Measurements from ENCODE around the gene PFDN2. TPM values are rescaled to one million over a fixed set of nuclear protein-coding genes. Genes with fewer than 3 reads are reported as not detected.

Gene PFDN2
- total RNA-seq, 1 donor from 2014 or later = 132 TPM

DNA sequence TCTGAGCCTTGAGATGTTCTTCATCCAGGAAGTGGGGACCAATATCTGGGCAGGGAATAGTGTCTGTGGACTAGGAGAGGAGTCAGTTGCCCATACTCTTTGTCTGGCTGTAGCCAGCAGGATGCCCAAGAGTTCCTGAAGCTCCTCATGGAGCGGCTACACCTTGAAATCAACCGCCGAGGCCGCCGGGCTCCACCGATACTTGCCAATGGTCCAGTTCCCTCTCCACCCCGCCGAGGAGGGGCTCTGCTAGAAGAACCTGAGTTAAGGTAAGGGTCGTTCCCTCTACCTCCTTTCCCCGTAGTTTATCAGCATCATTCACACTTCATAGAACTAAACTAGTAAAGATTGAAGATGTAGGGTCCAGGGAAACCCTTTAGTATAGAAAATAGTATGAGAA is 45.0 kb upstream of the PFDN2 start:
- Histone ChIP-seq H3K36me3 (ENCODE audit: control insufficient read depth, insufficient read depth, low read length) (peaks cover 2% of the 10 kb centered on the region), H3K27me3 (ENCODE audit: control insufficient read depth, insufficient read depth, low read length) (no peaks in the 10 kb centered on the region), H3K4me3 (ENCODE audit: low read depth, low read length) (no peak overlapping the region)
- TF ChIP-seq, protein P1, sequence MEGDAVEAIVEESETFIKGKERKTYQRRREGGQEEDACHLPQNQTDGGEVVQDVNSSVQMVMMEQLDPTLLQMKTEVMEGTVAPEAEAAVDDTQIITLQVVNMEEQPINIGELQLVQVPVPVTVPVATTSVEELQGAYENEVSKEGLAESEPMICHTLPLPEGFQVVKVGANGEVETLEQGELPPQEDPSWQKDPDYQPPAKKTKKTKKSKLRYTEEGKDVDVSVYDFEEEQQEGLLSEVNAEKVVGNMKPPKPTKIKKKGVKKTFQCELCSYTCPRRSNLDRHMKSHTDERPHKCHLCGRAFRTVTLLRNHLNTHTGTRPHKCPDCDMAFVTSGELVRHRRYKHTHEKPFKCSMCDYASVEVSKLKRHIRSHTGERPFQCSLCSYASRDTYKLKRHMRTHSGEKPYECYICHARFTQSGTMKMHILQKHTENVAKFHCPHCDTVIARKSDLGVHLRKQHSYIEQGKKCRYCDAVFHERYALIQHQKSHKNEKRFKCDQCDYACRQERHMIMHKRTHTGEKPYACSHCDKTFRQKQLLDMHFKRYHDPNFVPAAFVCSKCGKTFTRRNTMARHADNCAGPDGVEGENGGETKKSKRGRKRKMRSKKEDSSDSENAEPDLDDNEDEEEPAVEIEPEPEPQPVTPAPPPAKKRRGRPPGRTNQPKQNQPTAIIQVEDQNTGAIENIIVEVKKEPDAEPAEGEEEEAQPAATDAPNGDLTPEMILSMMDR (IDR thresholded peaks at IDR 0.05; ENCODE audit: insufficient read depth, low read length, poor library complexity, severe bottlenecking) = no peak
- DNase-seq (ENCODE audit: low read depth) = no peak

DNA sequence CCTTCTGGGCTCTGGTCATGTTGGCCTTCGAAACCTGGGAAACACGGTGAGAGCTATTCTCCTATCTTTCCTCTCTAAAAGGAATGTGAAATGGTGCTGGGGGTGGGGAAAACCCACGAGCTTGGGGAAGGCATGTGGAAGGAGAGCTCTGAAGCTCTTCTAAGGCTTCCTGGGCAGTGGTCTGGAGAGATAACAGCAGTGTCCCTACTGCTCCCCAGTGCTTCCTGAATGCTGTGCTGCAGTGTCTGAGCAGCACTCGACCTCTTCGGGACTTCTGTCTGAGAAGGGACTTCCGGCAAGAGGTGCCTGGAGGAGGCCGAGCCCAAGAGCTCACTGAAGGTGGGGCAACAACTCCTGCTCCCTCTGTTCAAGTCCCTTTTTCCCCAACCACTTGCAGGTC is 44.2 kb upstream of the PFDN2 start:
- H3K36me3 ChIP-seq (ENCODE audit: control insufficient read depth, insufficient read depth, low read length) = peaks cover 2% of the 10 kb centered on the region
- H3K27me3 ChIP-seq (ENCODE audit: control insufficient read depth, insufficient read depth, low read length) = no peaks in the 10 kb centered on the region
- DNase-seq (ENCODE audit: low read depth) = no peak
- TF ChIP-seq, protein P1 (IDR thresholded peaks at IDR 0.05; ENCODE audit: insufficient read depth, low read length, poor library complexity, severe bottlenecking) = no peak
- no peak overlapping the region for H3K4me3 ChIP-seq (ENCODE audit: low read depth, low read length)

DNA sequence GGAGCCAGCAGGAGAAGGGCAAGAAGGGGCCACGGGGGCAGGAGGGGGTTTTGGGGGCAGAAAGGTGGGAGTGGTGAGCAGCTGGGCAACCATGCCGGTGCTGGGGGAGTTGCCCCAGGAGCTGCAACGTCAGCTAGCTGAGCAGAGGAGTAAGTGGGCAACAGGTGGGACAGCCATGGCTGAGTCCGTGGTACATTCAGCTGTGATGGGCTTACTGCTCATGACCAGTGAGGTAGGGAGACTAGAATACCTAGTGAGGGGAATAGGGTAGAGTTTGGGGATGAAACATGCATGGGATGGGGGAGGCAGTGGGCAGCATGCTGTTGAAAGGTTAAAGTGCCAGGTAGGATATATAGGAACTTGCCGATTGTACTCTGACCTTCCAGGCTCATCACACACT is 43.8 kb upstream of the PFDN2 start:
- TF ChIP-seq, protein P1 (IDR thresholded peaks at IDR 0.05; ENCODE audit: insufficient read depth, low read length, poor library complexity, severe bottlenecking) = no peak
- H3K4me3 ChIP-seq (ENCODE audit: low read depth, low read length) = no peak overlapping the region
- H3K27me3 ChIP-seq (ENCODE audit: control insufficient read depth, insufficient read depth, low read length) = no peaks in the 10 kb centered on the region
- H3K36me3 ChIP-seq (ENCODE audit: control insufficient read depth, insufficient read depth, low read length) = peaks cover 2% of the 10 kb centered on the region
- no peak for DNase-seq (ENCODE audit: low read depth)

DNA sequence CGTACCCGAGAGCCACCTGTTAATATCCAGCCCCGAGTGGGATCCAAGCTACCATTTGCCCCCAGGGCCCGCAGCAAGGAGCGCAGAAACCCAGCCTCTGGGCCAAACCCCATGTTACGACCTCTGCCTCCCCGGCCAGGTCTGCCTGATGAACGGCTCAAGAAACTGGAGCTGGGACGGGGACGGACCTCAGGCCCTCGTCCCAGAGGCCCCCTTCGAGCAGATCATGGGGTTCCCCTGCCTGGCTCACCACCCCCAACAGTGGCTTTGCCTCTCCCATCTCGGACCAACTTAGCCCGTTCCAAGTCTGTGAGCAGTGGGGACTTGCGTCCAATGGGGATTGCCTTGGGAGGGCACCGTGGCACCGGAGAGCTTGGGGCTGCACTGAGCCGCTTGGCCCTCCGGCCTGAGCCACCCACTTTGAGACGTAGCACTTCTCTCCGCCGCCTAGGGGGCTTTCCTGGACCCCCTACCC is 42.9 kb upstream of the PFDN2 start:
- Histone ChIP-seq H3K4me3 (ENCODE audit: low read depth, low read length) (no peak overlapping the region), H3K36me3 (ENCODE audit: control insufficient read depth, insufficient read depth, low read length) (peaks cover 2% of the 10 kb centered on the region), H3K27me3 (ENCODE audit: control insufficient read depth, insufficient read depth, low read length) (no peaks in the 10 kb centered on the region)
- TF ChIP-seq, protein P1 (IDR thresholded peaks at IDR 0.05; ENCODE audit: insufficient read depth, low read length, poor library complexity, severe bottlenecking) = no peak
- DNase-seq (ENCODE audit: low read depth) = no peak

DNA sequence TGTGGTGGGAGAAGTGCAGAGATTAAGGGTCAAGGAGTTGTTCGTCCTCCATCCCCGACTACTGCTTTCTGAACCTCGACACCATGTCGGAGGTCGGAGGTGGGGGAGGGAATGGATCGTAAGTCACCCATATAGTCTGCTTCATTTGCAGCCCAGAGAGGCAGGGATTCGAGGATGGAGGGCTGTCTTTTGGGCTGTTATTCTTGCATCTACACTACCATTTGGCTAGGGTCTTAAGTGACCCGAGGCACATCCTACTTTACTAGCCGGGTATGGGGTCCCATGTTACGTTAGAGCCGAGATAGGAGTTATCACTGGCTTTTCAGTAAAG is 42.0 kb upstream of the PFDN2 start:
- Histone ChIP-seq H3K4me3 (ENCODE audit: low read depth, low read length) (peak overlapping the region; percentile 63), H3K27me3 (ENCODE audit: control insufficient read depth, insufficient read depth, low read length) (no peaks in the 10 kb centered on the region), H3K36me3 (ENCODE audit: control insufficient read depth, insufficient read depth, low read length) (peaks cover 3% of the 10 kb centered on the region)
- no peak for DNase-seq (ENCODE audit: low read depth)
- TF ChIP-seq, protein P1 (IDR thresholded peaks at IDR 0.05; ENCODE audit: insufficient read depth, low read length, poor library complexity, severe bottlenecking) = no peak

DNA sequence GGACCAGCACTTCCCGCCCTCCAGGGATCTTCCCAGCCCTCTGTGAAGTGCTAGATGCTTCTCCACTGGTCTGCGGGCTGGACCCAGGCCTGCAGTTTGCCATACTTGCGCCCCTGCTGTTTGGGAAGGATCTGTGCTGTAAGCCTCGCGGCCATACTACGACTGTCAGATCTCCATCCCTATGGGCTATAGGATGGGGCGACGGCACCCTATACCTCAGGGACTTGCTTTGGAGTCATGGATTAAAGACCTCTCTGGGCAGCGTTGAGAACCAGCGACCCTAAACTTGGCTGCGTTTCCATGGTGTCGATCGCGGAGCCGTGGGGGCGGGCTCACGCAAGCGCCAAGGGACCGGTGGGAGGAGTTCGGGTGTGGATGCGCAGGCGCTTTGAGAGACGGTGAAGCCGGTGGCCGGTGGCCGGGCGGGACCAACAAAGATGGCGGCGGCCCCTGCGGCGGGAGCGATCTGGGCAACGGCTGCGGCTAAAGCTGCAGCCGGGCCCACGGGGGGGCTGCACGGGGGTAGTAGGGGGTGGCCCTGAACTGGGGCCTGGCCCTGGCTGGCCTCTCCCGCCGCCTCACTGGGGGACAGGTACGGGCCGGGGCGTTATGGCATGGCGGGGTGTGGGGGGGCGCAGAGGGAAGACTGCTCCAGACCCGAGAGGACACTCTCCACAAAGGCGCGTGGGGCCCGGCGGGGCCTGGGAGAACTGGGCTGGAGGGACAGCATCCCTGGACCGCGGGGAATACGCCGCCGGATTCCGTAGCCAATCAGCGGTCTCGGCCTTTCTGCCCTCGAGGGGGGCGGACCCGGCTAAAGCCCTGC is 41.5 kb upstream of the PFDN2 start, which contains the start of gene USP21:
Gene USP21 (plus strand): TSS at position 414 of the 826 bp plus-strand sequence. CDS start 1,141 bp downstream, outside the sequence.
- Histone ChIP-seq H3K36me3 (ENCODE audit: control insufficient read depth, insufficient read depth, low read length) (peaks cover 1% of the 10 kb centered on the region), H3K27me3 (ENCODE audit: control insufficient read depth, insufficient read depth, low read length) (no peaks in the 10 kb centered on the region), H3K4me3 (ENCODE audit: low read depth, low read length) (peak within 1 kb of the TSS; percentile 63)
- no peak for DNase-seq (ENCODE audit: low read depth)
- TF ChIP-seq, protein P1 (IDR thresholded peaks at IDR 0.05; ENCODE audit: insufficient read depth, low read length, poor library complexity, severe bottlenecking) = peak; percentile 52

Data from kidney epithelial cell (primary cell).